Activated CD8-positive, alpha-beta T cell treated with anti-CD3 and anti-CD28 coated beads for 36 hours (primary cell): ENCODE measurements around the gene UBE2Q2. TPM values are rescaled to one million over a fixed set of nuclear protein-coding genes. Genes with fewer than 3 reads are reported as not detected.

Source experiments
- ATAC-seq: fragments of 200-7000 bp; cut with Tn5 transposase; one replicate; pipeline ENCODE4 v1.10.0; 2021; ENCODE audit warnings: mild to moderate bottlenecking, moderate library complexity
- CTCF ChIA-PET: fragments of 350-600 bp; sonication (Branson Sonifier 250); formaldehyde crosslinking; loops from one replicate; lab custom pipeline; 2021; ENCODE audit warnings: antibody characterized with exemption; lab: Charles Lee
- POLR2A ChIA-PET: fragments of 350-600 bp; sonication (Branson Sonifier 250); formaldehyde crosslinking; loops from one replicate; lab custom pipeline; 2021; ENCODE audit warnings: antibody characterized with exemption; lab: Charles Lee
- DNase-seq: peaks from one replicate; pipeline ENCODE4 v3.0.0-alpha.2; 2020
- H3K27ac Mint-ChIP-seq: one replicate; pipeline ENCODE4 v1.8.0; 2021; ENCODE audit warnings: mild to moderate bottlenecking, mixed read lengths
- H3K27me3 Mint-ChIP-seq: one replicate; pipeline ENCODE4 v1.8.0; 2021; ENCODE audit warnings: mixed read lengths
- H3K36me3 Mint-ChIP-seq: one replicate; pipeline ENCODE4 v1.8.0; 2021; ENCODE audit warnings: low read depth, mixed read lengths
- H3K4me1 Mint-ChIP-seq: one replicate; pipeline ENCODE4 v1.8.0; 2021; ENCODE audit warnings: low read depth, mixed read lengths
- H3K4me3 Mint-ChIP-seq: one replicate; pipeline ENCODE4 v1.8.0; 2021; ENCODE audit warnings: mild to moderate bottlenecking, moderate library complexity, mixed read lengths
- H3K9me3 Mint-ChIP-seq: one replicate; pipeline ENCODE4 v1.8.0; 2021; ENCODE audit warnings: mixed read lengths
- CTCF ChIP-seq: fragments of 200-600 bp; IDR thresholded peaks from one replicate; pipeline ENCODE4 v1.8.0; 2022; ENCODE audit warnings: antibody characterized with exemption, mild to moderate bottlenecking
- intact Hi-C: fragments of 100-400 bp; cut with micrococcal nuclease; formaldehyde crosslinking; loops from one replicate; pipeline ENCODE4 v1.10.0; 2022
- total RNA-seq, 2 experiments: library from RNA; stranded (reverse); gene quantifications; one replicate each; pipeline ENCODE4 v1.2.3, GENCODE V29; 2021

Gene UBE2Q2
- total RNA-seq, 2 experiments from 2014 or later, result 19.4 to 20.0 TPM

GRCh38 chr15:75817138-75817935 lies 25.9 kb upstream of the UBE2Q2 start:
- Mint-ChIP-seq H3K36me3 (no peaks in the 10 kb centered on the region), H3K27me3 (no peaks in the 10 kb centered on the region), H3K4me1 (peaks cover 11% of the 10 kb centered on the region), H3K9me3 (no peaks in the 10 kb centered on the region), H3K4me3 (no peak overlapping the region), H3K27ac (peak overlapping the region; percentile 40)
- CTCF ChIA-PET, result no interaction called here
- DNase-seq (peak; percentile 18), ATAC-seq (peak; percentile 73)
- POLR2A ChIA-PET, result no interaction called here
- TF ChIP-seq CTCF, result no peak
- intact Hi-C loops, result loop anchor here (10.0 kb wide), 1 partner anchor 317 kb away; no protein-coding TSS in a partner anchor

- H3K9me3 Mint-ChIP-seq, result no peaks in the 10 kb centered on the region
- POLR2A ChIA-PET, result no interaction called here
- ATAC-seq (no peak), DNase-seq (no peak)
- no peaks in the 10 kb centered on the region for H3K27me3 Mint-ChIP-seq
- no peak overlapping the region for H3K4me3 Mint-ChIP-seq
- no peaks in the 10 kb centered on the region for H3K36me3 Mint-ChIP-seq
- CTCF ChIA-PET, result interaction anchor here (2.6 kb wide), 1 partner anchor 18 kb away, joined by 20 read pairs; no protein-coding TSS in a partner anchor
- H3K4me1 Mint-ChIP-seq, result peaks cover 11% of the 10 kb centered on the region
- no peak overlapping the region for H3K27ac Mint-ChIP-seq
- TF ChIP-seq CTCF, result no peak
- intact Hi-C loops, result no loop called here
These were observed 23.0 kb upstream of the UBE2Q2 start for GRCh38 chr15:75820206-75820605.

GRCh38 chr15:75821786-75822345 lies 21.4 kb upstream of the UBE2Q2 start:
- H3K36me3 Mint-ChIP-seq, result no peaks in the 10 kb centered on the region
- intact Hi-C loops, result no loop called here
- no peak overlapping the region for H3K4me3 Mint-ChIP-seq
- TF ChIP-seq CTCF, result no peak
- no peak overlapping the region for H3K27ac Mint-ChIP-seq
- H3K9me3 Mint-ChIP-seq, result no peaks in the 10 kb centered on the region
- POLR2A ChIA-PET, result interaction anchor here (1.5 kb wide), 1 partner anchor 10 kb away, joined by 4 read pairs; no protein-coding TSS in a partner anchor
- CTCF ChIA-PET, result interaction anchor here (0.7 to 2.6 kb wide), 4 partner anchors 19 to 455 kb away, joined by 3 to 20 read pairs (median 4); no protein-coding TSS in a partner anchor
- H3K27me3 Mint-ChIP-seq, result no peaks in the 10 kb centered on the region
- DNase-seq (no peak), ATAC-seq (no peak)
- H3K4me1 Mint-ChIP-seq, result peaks cover 5% of the 10 kb centered on the region

- Mint-ChIP-seq H3K27me3 (no peaks in the 10 kb centered on the region), H3K4me3 (no peak overlapping the region), H3K36me3 (no peaks in the 10 kb centered on the region), H3K9me3 (no peaks in the 10 kb centered on the region), H3K4me1 (no peaks in the 10 kb centered on the region), H3K27ac (no peak overlapping the region)
- no peak for TF ChIP-seq CTCF
- DNase-seq (no peak), ATAC-seq (no peak)
- intact Hi-C loops, result no loop called here
- ChIA-PET POLR2A (interaction anchor here (1.5 kb wide), 1 partner anchor 11 kb away, joined by 4 read pairs; no protein-coding TSS in a partner anchor), CTCF (interaction anchor here (2.6 kb wide), 1 partner anchor 20 kb away, joined by 20 read pairs; no protein-coding TSS in a partner anchor)
These were observed 20.5 kb upstream of the UBE2Q2 start for GRCh38 chr15:75822685-75823278.
